Caco-2 (cell line): ENCODE results near the gene LSP1. TPM values are rescaled to one million over a fixed set of nuclear protein-coding genes. Genes with fewer than 3 reads are reported as not detected.

Source experiments
- BruUV-seq: library from RNA; stranded (reverse); fragments of 400-500 nt; replicated peaks from 2 replicates; lab custom pipeline; 2021; lab: Mats Ljungman, UMichigan
- CTCF ChIA-PET: fragments of 300-600 bp; sonication (Branson Sonifier 250); formaldehyde crosslinking; loops from one replicate; lab custom pipeline; 2022; ENCODE audit warnings: antibody characterized with exemption; lab: Charles Lee
- POLR2A ChIA-PET: fragments of 300-600 bp; sonication (Branson Sonifier 250); formaldehyde crosslinking; loops from one replicate; lab custom pipeline; 2022; ENCODE audit warnings: antibody characterized with exemption; lab: Charles Lee
- DNase-seq, 2 experiments: peaks; one replicate each; pipeline versions ENCODE4 v3.0.0 to v3.0.0-alpha.2; 2020 to 2022
- H3K27me3 ChIP-seq: replicated peaks from 2 replicates; pipeline ENCODE4 v1.6.0; 2011; ENCODE audit warnings: low read length; ENCODE audit not compliant: control insufficient read depth, insufficient read depth
- H3K36me3 ChIP-seq: 2 replicates; pipeline ENCODE4 v1.5.1; 2011; ENCODE audit warnings: low read length; ENCODE audit not compliant: control insufficient read depth, insufficient read depth
- H3K4me1 ChIP-seq: fragments of 250-450 bp; sonication (Bioruptor Pico); 2 replicates; pipeline ENCODE4 v1.5.1; 2020; ENCODE audit warnings: mild to moderate bottlenecking
- H3K4me3 ChIP-seq: 2 replicates; pipeline ENCODE4 v1.5.1; 2011; ENCODE audit warnings: low read depth, mild to moderate bottlenecking, control low read depth, low read length
- H3K9me3 ChIP-seq: fragments of 250-450 bp; sonication (Bioruptor Pico); 2 replicates; pipeline ENCODE4 v1.5.1; 2020; ENCODE audit warnings: mild to moderate bottlenecking, moderate library complexity
- H3K27ac Mint-ChIP-seq: one replicate; pipeline ENCODE4 v1.8.0; 2022; ENCODE audit warnings: mixed read lengths; ENCODE audit not compliant: unreplicated experiment
- H3K27me3 Mint-ChIP-seq: one replicate; pipeline ENCODE4 v1.8.0; 2022; ENCODE audit warnings: mixed read lengths; ENCODE audit not compliant: insufficient read depth, unreplicated experiment
- H3K36me3 Mint-ChIP-seq: one replicate; pipeline ENCODE4 v1.8.0; 2022; ENCODE audit warnings: mild to moderate bottlenecking, mixed read lengths; ENCODE audit not compliant: insufficient read depth, unreplicated experiment
- H3K4me1 Mint-ChIP-seq: one replicate; pipeline ENCODE4 v1.8.0; 2022; ENCODE audit warnings: low read depth, mixed read lengths; ENCODE audit not compliant: unreplicated experiment
- H3K4me3 Mint-ChIP-seq: one replicate; pipeline ENCODE4 v1.8.0; 2022; ENCODE audit warnings: mild to moderate bottlenecking, moderate library complexity, mixed read lengths; ENCODE audit not compliant: unreplicated experiment
- H3K9me3 Mint-ChIP-seq: one replicate; pipeline ENCODE4 v1.8.0; 2022; ENCODE audit warnings: mixed read lengths; ENCODE audit not compliant: unreplicated experiment
- CTCF ChIP-seq, 2 experiments: fragments of 200-600 bp in 1 of 2; IDR thresholded peaks; 1 replicate in 1 of 2; 2 replicates in 1 of 2; pipeline versions ENCODE4 v1.5.1 to v1.8.0; 2011 to 2022; ENCODE audit warnings: antibody characterized with exemption in 1 of 2, control low read depth in 1 of 2, inconsistent platforms in 1 of 2, low read depth in 1 of 2, low read length in 1 of 2, mild to moderate bottlenecking in 1 of 2, moderate library complexity in 1 of 2; ENCODE audit not compliant: insufficient read depth in 1 of 2, severe bottlenecking in 1 of 2, unreplicated experiment in 1 of 2
- intact Hi-C: fragments of 100-400 bp; cut with micrococcal nuclease; formaldehyde crosslinking; loops from one replicate; pipeline ENCODE4 v1.10.0; 2022; ENCODE audit not compliant: unreplicated experiment
- total RNA-seq: library from RNA; stranded (reverse); gene quantifications from 2 replicates; pipeline ENCODE4 v1.2.3, GENCODE V29; 2022

Gene LSP1
- total RNA-seq, 1 experiment from 2014 or later = not detected

- Mint-ChIP-seq H3K27ac (no peak overlapping the region), H3K4me1 (no peaks in the 10 kb centered on the region), H3K4me3 (no peak overlapping the region), H3K9me3 (no peaks in the 10 kb centered on the region), H3K36me3 (no peaks in the 10 kb centered on the region), H3K27me3 (peaks cover 3% of the 10 kb centered on the region)
- H3K4me1 ChIP-seq = no peaks in the 10 kb centered on the region
- no peak for DNase-seq
- no peaks in the 10 kb centered on the region for H3K27me3 ChIP-seq
- intact Hi-C loops = no loop called here
- no peak overlapping the region for H3K4me3 ChIP-seq
- ChIA-PET CTCF (interaction anchor here (1.2 kb wide), 1 partner anchor 259 kb away, joined by 3 read pairs; no protein-coding TSS in a partner anchor), POLR2A (no interaction called here)
- TF ChIP-seq CTCF (IDR thresholded peaks at IDR 0.05; ENCODE audit: insufficient read depth in 1 of 2, low read depth in 1 of 2, low read length in 1 of 2, severe bottlenecking in 1 of 2, unreplicated experiment in 1 of 2) = no peak
- BruUV-seq = no TSS peak
- no peaks in the 10 kb centered on the region for H3K36me3 ChIP-seq
- no peaks in the 10 kb centered on the region for H3K9me3 ChIP-seq
Observed at GRCh38 chr11:1892558-1892957, 39.7 kb downstream of the LSP1 start.

- Histone ChIP-seq H3K27me3 (no peaks in the 10 kb centered on the region), H3K36me3 (no peaks in the 10 kb centered on the region), H3K9me3 (no peaks in the 10 kb centered on the region), H3K4me3 (no peak overlapping the region), H3K4me1 (no peaks in the 10 kb centered on the region)
- ChIA-PET CTCF (no interaction called here), POLR2A (no interaction called here)
- DNase-seq = no peak
- no peak for TF ChIP-seq CTCF (IDR thresholded peaks at IDR 0.05; ENCODE audit: insufficient read depth in 1 of 2, low read depth in 1 of 2, low read length in 1 of 2, severe bottlenecking in 1 of 2, unreplicated experiment in 1 of 2)
- Mint-ChIP-seq H3K27ac (no peak overlapping the region), H3K4me1 (no peaks in the 10 kb centered on the region), H3K27me3 (peaks cover 3% of the 10 kb centered on the region), H3K9me3 (no peaks in the 10 kb centered on the region), H3K36me3 (no peaks in the 10 kb centered on the region), H3K4me3 (no peak overlapping the region)
- BruUV-seq = no TSS peak
- intact Hi-C loops = no loop called here
Observed at GRCh38 chr11:1893581-1894359, 40.9 kb downstream of the LSP1 start.

- no peak for DNase-seq
- Mint-ChIP-seq H3K4me3 (no peak overlapping the region), H3K36me3 (no peaks in the 10 kb centered on the region), H3K27ac (no peak overlapping the region), H3K9me3 (no peaks in the 10 kb centered on the region), H3K4me1 (no peaks in the 10 kb centered on the region), H3K27me3 (peaks cover 3% of the 10 kb centered on the region)
- BruUV-seq = no TSS peak
- Histone ChIP-seq H3K9me3 (no peaks in the 10 kb centered on the region), H3K4me3 (no peak overlapping the region), H3K4me1 (no peaks in the 10 kb centered on the region), H3K36me3 (no peaks in the 10 kb centered on the region), H3K27me3 (no peaks in the 10 kb centered on the region)
- ChIA-PET CTCF (no interaction called here), POLR2A (no interaction called here)
- TF ChIP-seq CTCF (IDR thresholded peaks at IDR 0.05; ENCODE audit: insufficient read depth in 1 of 2, low read depth in 1 of 2, low read length in 1 of 2, severe bottlenecking in 1 of 2, unreplicated experiment in 1 of 2) = no peak
- intact Hi-C loops = no loop called here
Observed at GRCh38 chr11:1894759-1895158, 41.9 kb downstream of the LSP1 start.
